GM23338 (cell line): ENCODE data around the gene MEIS3. TPM values are rescaled to one million over a fixed set of nuclear protein-coding genes. Genes with fewer than 3 reads are reported as not detected.

ENCODE experiments used
- ATAC-seq: fragments of 200-7000 bp; cut with Tn5 transposase; 3 replicates; pipeline ENCODE4 v1.9.1; 2020
- DNase-seq: peaks from one replicate; pipeline ENCODE4 v3.0.0-alpha.2; 2015; ENCODE audit warnings: low spot score
- H2AFZ ChIP-seq: fragments of 200-600 bp; sonication (generic); 2 replicates; pipeline ENCODE4 v1.8.0; 2016; ENCODE audit warnings: antibody characterized with exemption, mild to moderate bottlenecking, moderate library complexity
- H3F3A ChIP-seq: fragments of 200-600 bp; sonication (generic); replicated peaks from 2 replicates; pipeline ENCODE4 v1.8.0; 2017; ENCODE audit warnings: antibody characterized with exemption, mixed run types, low read depth
- H3K27ac ChIP-seq: fragments of 200-600 bp; sonication (generic); 2 replicates; pipeline ENCODE4 v1.6.1; 2016; ENCODE audit warnings: low read depth
- H3K27me3 ChIP-seq: fragments of 200-600 bp; sonication (generic); 2 replicates; pipeline ENCODE4 v1.8.0; 2016; ENCODE audit warnings: mild to moderate bottlenecking, mixed run types, moderate library complexity; ENCODE audit not compliant: insufficient read depth
- H3K36me3 ChIP-seq: fragments of 200-600 bp; sonication (generic); 2 replicates; pipeline ENCODE4 v1.8.0; 2016; ENCODE audit warnings: mild to moderate bottlenecking; ENCODE audit not compliant: insufficient read depth
- H3K4me1 ChIP-seq: fragments of 200-600 bp; sonication (generic); 2 replicates; pipeline ENCODE4 v1.8.0; 2016; ENCODE audit warnings: mild to moderate bottlenecking, moderate library complexity; ENCODE audit not compliant: insufficient read depth
- H3K4me2 ChIP-seq: fragments of 200-600 bp; sonication (generic); 2 replicates; pipeline ENCODE4 v1.7.1; 2017; ENCODE audit warnings: mixed run types
- H3K4me3 ChIP-seq: fragments of 200-600 bp; sonication (generic); 2 replicates; pipeline ENCODE4 v1.6.1; 2016; ENCODE audit warnings: mixed run types
- H3K79me2 ChIP-seq: fragments of 200-600 bp; sonication (generic); replicated peaks from 2 replicates; pipeline ENCODE4 v1.8.0; 2017; ENCODE audit warnings: mild to moderate bottlenecking; ENCODE audit not compliant: insufficient read depth
- H3K9me2 ChIP-seq: fragments of 200-600 bp; sonication (generic); 2 replicates; pipeline ENCODE4 v1.8.0; 2017; ENCODE audit not compliant: insufficient read depth
- H4K20me1 ChIP-seq: fragments of 200-600 bp; sonication (generic); replicated peaks from 2 replicates; pipeline ENCODE4 v1.8.0; 2017; ENCODE audit warnings: mild to moderate bottlenecking; ENCODE audit not compliant: insufficient read depth
- H3K27ac Mint-ChIP-seq: 2 replicates; pipeline ENCODE4 v1.8.0; 2020; ENCODE audit warnings: inconsistent platforms, mild to moderate bottlenecking, moderate library complexity, mixed read lengths
- H3K27me3 Mint-ChIP-seq: 3 replicates; pipeline ENCODE4 v1.8.0; 2022; ENCODE audit warnings: low read depth, mild to moderate bottlenecking, moderate library complexity, mixed read lengths, inconsistent platforms; ENCODE audit not compliant: insufficient read depth, poor library complexity
- H3K36me3 Mint-ChIP-seq: 3 replicates; pipeline ENCODE4 v1.8.0; 2021; ENCODE audit warnings: low read depth, mild to moderate bottlenecking, inconsistent platforms, moderate library complexity, mixed read lengths
- H3K4me1 Mint-ChIP-seq: 3 replicates; pipeline ENCODE4 v1.8.0; 2020; ENCODE audit warnings: mild to moderate bottlenecking, inconsistent platforms, mixed read lengths
- H3K4me3 Mint-ChIP-seq: 3 replicates; pipeline ENCODE4 v1.8.0; 2021; ENCODE audit warnings: moderate library complexity, mild to moderate bottlenecking, inconsistent platforms, mixed read lengths
- H3K9me3 Mint-ChIP-seq: 3 replicates; pipeline ENCODE4 v1.8.0; 2020; ENCODE audit warnings: moderate library complexity, mild to moderate bottlenecking, inconsistent platforms, mixed read lengths
- CREB1 ChIP-seq: fragments of 250-450 bp; sonication (Bioruptor Pico); IDR thresholded peaks from 2 replicates; pipeline ENCODE4 v1.5.0; 2020; ENCODE audit warnings: low read depth, mild to moderate bottlenecking, moderate library complexity
- ETS1 ChIP-seq: IDR thresholded peaks from 2 replicates; pipeline ENCODE4 v1.6.1; 2016; ENCODE audit warnings: antibody characterized with exemption
- EZH2 ChIP-seq: fragments of 200-600 bp; sonication (generic); IDR thresholded peaks from one replicate; pipeline ENCODE4 v1.8.0; 2017; ENCODE audit warnings: antibody characterized with exemption, mild to moderate bottlenecking, low read depth; ENCODE audit not compliant: unreplicated experiment
- EZH2phosphoT487 ChIP-seq: fragments of 200-600 bp; sonication (generic); IDR thresholded peaks from one replicate; pipeline ENCODE4 v1.8.1; 2018; ENCODE audit warnings: antibody characterized with exemption; ENCODE audit not compliant: unreplicated experiment
- JUNB ChIP-seq: IDR thresholded peaks from one replicate; pipeline ENCODE4 v1.6.1; 2016; ENCODE audit warnings: antibody characterized with exemption; ENCODE audit not compliant: unreplicated experiment
- REST ChIP-seq: IDR thresholded peaks from one replicate; pipeline ENCODE4 v1.6.1; 2018; ENCODE audit warnings: antibody characterized with exemption; ENCODE audit not compliant: unreplicated experiment
- ZNF114 ChIP-seq: fragments of 250-450 bp; sonication (Bioruptor Pico); IDR thresholded peaks from 2 replicates; pipeline ENCODE4 v1.5.0; 2020; ENCODE audit warnings: mild to moderate bottlenecking, moderate library complexity
- polyA plus RNA-seq: library from polyadenylated mRNA; unstranded; fragments of >200 nt; fragmentation: Nextera tagmentation; extraction: Ambion mirVana; gene quantifications from 2 replicates; pipeline ENCODE4 v1.2.1, GENCODE V29; 2016
- total RNA-seq: library from RNA; depleted of rRNA; stranded (reverse); fragments of >200 nt; shearing (Covaris generic); gene quantifications from 2 replicates; pipeline ENCODE4 v1.2.3, GENCODE V29; 2014

Gene MEIS3
- total and polyA plus RNA-seq, 2 experiments from 2014 or later: 20.6 to 33.7 TPM

GRCh38 chr19:47438793-47439220, 19.5 kb upstream of the MEIS3 start:
- Histone ChIP-seq H3K9me2 (no peaks in the 10 kb centered on the region), H3K36me3 (no peaks in the 10 kb centered on the region), H3K27me3 (no peaks in the 10 kb centered on the region), H3K79me2 (no peaks in the 10 kb centered on the region), H3F3A (peaks cover 16% of the 10 kb centered on the region; the same call in 1 of the 2 replicates), H4K20me1 (peaks cover 7% of the 10 kb centered on the region), H3K4me1 (peaks cover 3% of the 10 kb centered on the region; the same call in 1 of the 2 replicates), H3K4me2 (no peak overlapping the region), H3K4me3 (no peak overlapping the region), H3K27ac (no peak overlapping the region), H2AFZ (no peak overlapping the region)
- Mint-ChIP-seq H3K9me3 (no peaks in the 10 kb centered on the region; the same call in 1 of the 3 replicates), H3K4me1 (peaks cover 6% of the 10 kb centered on the region; the same call in 1 of the 3 replicates), H3K27ac (no peak overlapping the region), H3K36me3 (no peaks in the 10 kb centered on the region), H3K27me3 (peaks cover 15% of the 10 kb centered on the region), H3K4me3 (no peak overlapping the region)
- TF ChIP-seq JUNB (no peak), EZH2 (no peak), ETS1 (peak; percentile 79), EZH2phosphoT487 (no peak)
- ATAC-seq (peak; percentile 33), DNase-seq (peak; percentile 74)

- Histone ChIP-seq H3K4me1 (peaks cover 3% of the 10 kb centered on the region; the same call in 1 of the 2 replicates), H3K4me3 (no peak overlapping the region), H3K79me2 (no peaks in the 10 kb centered on the region), H2AFZ (no peak overlapping the region), H3K36me3 (no peaks in the 10 kb centered on the region), H3K4me2 (no peak overlapping the region), H3K9me2 (no peaks in the 10 kb centered on the region), H4K20me1 (peaks cover 3% of the 10 kb centered on the region; the same call in 1 of the 2 replicates), H3F3A (peaks cover 15% of the 10 kb centered on the region; the same call in 1 of the 2 replicates), H3K27me3 (no peaks in the 10 kb centered on the region), H3K27ac (no peak overlapping the region)
- ATAC-seq (peak; percentile 21; the same call in 2 of the 3 replicates), DNase-seq (no peak)
- peaks cover 14% of the 10 kb centered on the region for H3K27me3 Mint-ChIP-seq
- no peaks in the 10 kb centered on the region for H3K36me3 Mint-ChIP-seq
- H3K4me3 Mint-ChIP-seq: no peak overlapping the region
- peaks cover 6% of the 10 kb centered on the region; the same call in 1 of the 3 replicates for H3K4me1 Mint-ChIP-seq
- no peaks in the 10 kb centered on the region; the same call in 1 of the 3 replicates for H3K9me3 Mint-ChIP-seq
- H3K27ac Mint-ChIP-seq: no peak overlapping the region
- TF ChIP-seq REST (peak; percentile 86), ZNF114 (no peak), CREB1 (no peak)
These were observed 18.2 kb upstream of the MEIS3 start for GRCh38 chr19:47437500-47437899.
